DND-41 (cell line): ENCODE measurements around the gene TCF4.
A peak's percentile ranks its signal among the peaks of the same experiment; 100 is the strongest.

Experiments used
- ATAC-seq: fragments of 200-7000 bp; cut with Tn5 transposase; 3 replicates; pipeline ENCODE4 v1.9.1; 2021; ENCODE audit warnings: low read depth; ENCODE audit not compliant: insufficient read depth
- DNase-seq: peaks from one replicate; pipeline ENCODE4 v3.0.0-alpha.2; 2020
- H2AFZ ChIP-seq: 2 replicates; pipeline ENCODE4 v1.6.0; 2012; ENCODE audit warnings: low read depth, low read length
- H3K27ac ChIP-seq: 2 replicates; pipeline ENCODE4 v1.5.1; 2012; ENCODE audit warnings: low read length, inconsistent platforms
- H3K27me3 ChIP-seq: fragments of 200-600 bp; sonication (generic); 2 replicates; pipeline ENCODE4 v1.6.0; 2012; ENCODE audit warnings: low read length, mild to moderate bottlenecking, inconsistent platforms; ENCODE audit not compliant: insufficient read depth, poor library complexity
- H3K36me3 ChIP-seq: 2 replicates; pipeline ENCODE4 v1.5.1; 2012; ENCODE audit warnings: low read length, inconsistent platforms; ENCODE audit not compliant: insufficient read depth
- H3K4me1 ChIP-seq: 2 replicates; pipeline ENCODE4 v1.5.1; 2012; ENCODE audit warnings: mild to moderate bottlenecking, low read length; ENCODE audit not compliant: insufficient read depth
- H3K4me2 ChIP-seq: 2 replicates; pipeline ENCODE4 v1.6.0; 2012; ENCODE audit warnings: mild to moderate bottlenecking, moderate library complexity, low read length, inconsistent platforms; ENCODE audit not compliant: insufficient read depth
- H3K4me3 ChIP-seq, 2 experiments: fragments of 200-600 bp in 1 of 2; shearing (Covaris generic) in 1 of 2; 2 replicates each; pipeline ENCODE4 v1.5.1; 2012 to 2016; ENCODE audit warnings: inconsistent platforms in 2 of 2, low read length in 2 of 2, mild to moderate bottlenecking in 2 of 2, low read depth in 1 of 2, moderate library complexity in 1 of 2
- H3K79me2 ChIP-seq: 2 replicates; pipeline ENCODE4 v1.6.0; 2012; ENCODE audit warnings: low read length, inconsistent platforms; ENCODE audit not compliant: insufficient read depth
- H3K9ac ChIP-seq: 2 replicates; pipeline ENCODE4 v1.6.0; 2012; ENCODE audit warnings: low read depth, mild to moderate bottlenecking, inconsistent platforms, low read length, moderate library complexity
- H3K9me3 ChIP-seq: 2 replicates; pipeline ENCODE4 v1.5.1; 2012; ENCODE audit warnings: low read length, moderate library complexity, mild to moderate bottlenecking, inconsistent platforms; ENCODE audit not compliant: insufficient read depth, severe bottlenecking
- H4K20me1 ChIP-seq: 2 replicates; pipeline ENCODE4 v1.6.0; 2012; ENCODE audit warnings: low read length; ENCODE audit not compliant: insufficient read depth
- CTCF ChIP-seq: IDR thresholded peaks from 2 replicates; pipeline ENCODE4 v1.5.1; 2012; ENCODE audit warnings: borderline replicate concordance, low read length, moderate library complexity, mild to moderate bottlenecking; ENCODE audit not compliant: poor library complexity, severe bottlenecking; ENCODE audit errors: extremely low read depth
- EZH2 ChIP-seq: IDR thresholded peaks from 3 replicates; pipeline ENCODE4 v1.6.1; 2012; ENCODE audit warnings: borderline replicate concordance, low read depth, mild to moderate bottlenecking, moderate library complexity, low read length, inconsistent platforms; ENCODE audit not compliant: severe bottlenecking

Gene TCF4

DNA sequence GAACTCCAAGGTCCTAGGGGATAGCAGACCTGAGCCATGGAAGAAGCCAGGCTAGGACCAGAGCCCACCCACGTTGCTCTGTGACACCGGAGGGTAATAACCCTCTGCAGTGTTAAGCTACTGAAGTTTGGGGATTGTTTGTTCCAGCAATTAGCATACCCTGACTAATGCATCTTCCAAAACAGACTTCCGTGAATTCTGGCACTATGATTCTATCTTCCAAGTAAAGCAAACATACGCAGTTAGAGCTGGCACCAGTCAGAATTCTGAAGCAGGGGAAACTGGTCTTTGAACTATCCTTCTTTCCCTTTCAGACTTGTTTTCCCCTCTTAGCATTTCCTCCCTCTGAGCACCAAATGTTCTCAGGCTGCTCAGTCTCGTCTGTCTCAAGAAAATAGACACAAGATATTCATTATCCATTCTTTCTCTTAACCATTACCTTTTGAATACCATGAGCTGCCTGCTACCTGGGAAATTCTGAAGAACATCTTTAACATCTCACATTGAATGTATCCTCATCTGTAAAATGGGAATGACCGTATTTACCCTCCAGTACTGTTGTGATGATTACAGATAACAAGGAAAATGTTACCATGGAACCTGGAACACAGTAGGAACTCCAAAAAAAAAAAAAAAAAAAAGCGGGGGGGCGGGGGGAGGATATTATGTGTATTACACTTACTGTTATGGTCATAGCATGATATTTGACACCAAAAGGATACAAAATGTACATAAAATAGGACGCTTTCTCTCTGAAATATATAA is 108.2 kb downstream of the TCF4 start:
- ATAC-seq (no peak), DNase-seq (no peak)
- Histone ChIP-seq H3K36me3 (no peaks in the 10 kb centered on the region), H3K4me2 (no peak overlapping the region), H2AFZ (no peak overlapping the region), H4K20me1 (no peaks in the 10 kb centered on the region), H3K9ac (no peak overlapping the region), H3K27ac (no peak overlapping the region), H3K79me2 (0 out of 2 replicates have a peak, but pooled peaks cover 4% of the 10 kb centered on the region), H3K9me3 (no peaks in the 10 kb centered on the region), H3K4me3 (no peak overlapping the region), H3K27me3 (no peaks in the 10 kb centered on the region), H3K4me1 (peaks cover 19% of the 10 kb centered on the region)
- no peak for TF ChIP-seq EZH2
- no peak for TF ChIP-seq CTCF

GRCh38 chr18:55477860-55478581 is 110.0 kb downstream of the TCF4 start:
- H3K79me2 ChIP-seq: 0 out of 2 replicates have a peak, but pooled peaks cover 4% of the 10 kb centered on the region
- DNase-seq: no peak
- H2AFZ ChIP-seq: peak overlapping the region; percentile 91
- peak overlapping the region; percentile 87 for H3K27ac ChIP-seq
- no peaks in the 10 kb centered on the region for H3K36me3 ChIP-seq
- H3K4me1 ChIP-seq: peaks cover 19% of the 10 kb centered on the region
- ATAC-seq: peak; percentile 51
- H3K9ac ChIP-seq: peak overlapping the region; percentile 54
- TF ChIP-seq CTCF: no peak
- TF ChIP-seq EZH2: no peak
- no peaks in the 10 kb centered on the region for H3K9me3 ChIP-seq
- H4K20me1 ChIP-seq: no peaks in the 10 kb centered on the region
- H3K4me3 ChIP-seq: peak overlapping the region; percentile 35 to 79; a peak in 3 of 4 replicates
- no peaks in the 10 kb centered on the region for H3K27me3 ChIP-seq
- H3K4me2 ChIP-seq: peak overlapping the region; percentile 92

DNA sequence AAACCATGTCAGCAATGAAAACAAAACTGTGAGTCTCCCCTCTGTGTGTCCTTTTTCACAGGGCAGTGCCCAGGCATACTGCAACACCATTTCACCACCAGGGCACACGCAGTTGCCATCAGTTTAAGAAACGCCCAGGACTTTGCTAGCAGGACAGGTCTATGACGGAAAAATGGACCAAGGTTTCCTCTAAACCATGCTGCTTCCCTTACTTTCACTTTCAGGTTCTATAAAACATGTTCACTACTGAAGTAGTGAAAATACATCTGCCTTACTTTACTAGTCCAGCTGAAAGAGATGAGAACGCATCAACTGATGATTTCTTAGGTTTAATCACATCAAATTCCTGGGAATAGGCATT is 110.5 kb downstream of the TCF4 start:
- Histone ChIP-seq H3K27me3 (no peaks in the 10 kb centered on the region), H4K20me1 (no peaks in the 10 kb centered on the region), H3K9me3 (no peaks in the 10 kb centered on the region), H2AFZ (peak overlapping the region; percentile 91), H3K27ac (peak overlapping the region; percentile 87), H3K79me2 (0 out of 2 replicates have a peak, but pooled peaks cover 4% of the 10 kb centered on the region), H3K36me3 (no peaks in the 10 kb centered on the region), H3K9ac (peak overlapping the region; percentile 54), H3K4me2 (peak overlapping the region; percentile 92), H3K4me1 (peaks cover 19% of the 10 kb centered on the region), H3K4me3 (peak overlapping the region; percentile 35 to 79; a peak in 3 of 4 replicates)
- TF ChIP-seq CTCF (peak; percentile 37), EZH2 (no peak)
- ATAC-seq (peak; percentile 95), DNase-seq (peak; percentile 44)
